Heart left ventricle (tissue), 16 donors: Measurements from ENCODE around the gene EIF4G1. TPM values are rescaled to one million over a fixed set of nuclear protein-coding genes. Genes with fewer than 3 reads are reported as not detected.

Source experiments
- ATAC-seq, 4 donors: fragments of 200-7000 bp; cut with Tn5 transposase; one replicate each; pipeline ENCODE4 v1.9.1; 2020 to 2022; ENCODE audit warnings: moderate library complexity in 4 of 4, mild to moderate bottlenecking in 3 of 4, moderate number of reproducible peaks in 1 of 4
- DNase-seq, 5 donors: peaks; one replicate each; pipeline ENCODE4 v3.0.0-alpha.2; 2020
- H3K27ac ChIP-seq, 12 donors: fragments of 200-600 bp; sonication (generic) in 4 of 12; one replicate each; pipeline versions ENCODE4 v1.5.0 to v1.8.0; 2016 to 2022; ENCODE audit warnings: mild to moderate bottlenecking in 2 of 12
- H3K27me3 ChIP-seq, 9 donors: fragments of 200-600 bp; sonication (generic) in 2 of 9; one replicate each; pipeline versions ENCODE4 v1.5.1 to v1.8.0; 2016 to 2022; ENCODE audit warnings: mild to moderate bottlenecking in 3 of 9
- H3K36me3 ChIP-seq, 9 donors: fragments of 200-600 bp; sonication (generic) in 2 of 9; one replicate each; pipeline versions ENCODE4 v1.5.0 to v1.8.0; 2018 to 2022; ENCODE audit warnings: mild to moderate bottlenecking in 2 of 9
- H3K4me1 ChIP-seq, 12 donors: fragments of 200-600 bp; sonication (generic) in 4 of 12; one replicate each; pipeline versions ENCODE4 v1.5.0 to v1.8.0; 2016 to 2022; ENCODE audit warnings: mild to moderate bottlenecking in 3 of 12
- H3K4me3 ChIP-seq, 12 donors: fragments of 200-600 bp; sonication (generic) in 4 of 12; one replicate each; pipeline versions ENCODE4 v1.5.0 to v1.8.0; 2017 to 2022; ENCODE audit warnings: mild to moderate bottlenecking in 9 of 12, moderate library complexity in 4 of 12
- H3K9me3 ChIP-seq, 12 donors: fragments of 200-600 bp; sonication (generic) in 4 of 12; one replicate each; pipeline versions ENCODE4 v1.5.0 to v1.8.0; 2016 to 2022; ENCODE audit warnings: mild to moderate bottlenecking in 1 of 12
- POLR2A ChIP-seq, 2 donors: fragments of 450-650 bp; IDR thresholded peaks; one replicate each; pipeline ENCODE4 v1.6.1; 2017; ENCODE audit warnings: antibody characterized with exemption in 2 of 2, mild to moderate bottlenecking in 2 of 2, moderate library complexity in 2 of 2
- WGBS, 4 donors: extraction: QIAGEN DNeasy Blood & Tissue Kit in 2 of 4; methylation state at CpG; one replicate each; pipeline versions ENCODE4 v1.1.5 to v1.1.7; 2013 to 2018; 5-methylcytosine and 5-hydroxymethylcytosine counted together
- intact Hi-C, 10 donors: fragments of 100-400 bp; cut with DNase I; formaldehyde crosslinking; loops; one replicate each; pipeline versions ENCODE4 v1.11.1 to v1.14.2; 2022
- polyA plus RNA-seq, 2 donors: library from polyadenylated mRNA; stranded (reverse); fragments of 200-250 nt; gene quantifications; one replicate each; pipeline ENCODE4 v1.2.3, GENCODE V29; 2013
- total RNA-seq, 9 donors: library from RNA; depleted of rRNA in 2 of 9; stranded (reverse); fragments of >200 nt in 2 of 9; fragmentation: NEBNext Ultra II Directional in 3 of 9; extraction: Animal tissue kit (Norgen Biotek cat#: 25700) in 3 of 9; gene quantifications; one replicate each; pipeline versions ENCODE4 v1.1.0 to v1.2.4, GENCODE V29; 2016 to 2023
- TF ChIP-seq, protein P1 (sequence below), 12 donors: fragments of 200-600 bp; sonication (generic) in 4 of 12; IDR thresholded peaks; one replicate each; pipeline versions ENCODE4 v1.5.0 to v1.8.0; 2018 to 2022; ENCODE audit warnings: antibody characterized with exemption in 12 of 12, mild to moderate bottlenecking in 5 of 12
- donor health status: ischemic (EF 13 %, LVEDD 7.1; RV severe dilation, severe dysfunction).
- donor health status: healthy with polysubstance abuse.
- donor health status: DM: no; HTN: yes; CAD: no.
- donor health status: DM: no; HTN: no; CAD: no.
- donor health status: ischemic (EF 25% LVEDD 6.9; RV normal size, moderate dysfunction).
- donor health status: ischemic (EF 25% LVEDD 5.7; RV mildly dilated, moderate dysfunction).
- donor health status: healthy.
- donor health status: DM: yes; HTN: yes; CAD: no.
- donor health status: ischemic (EF 35%, LVEDD 5.7; RV mildly dilated, moderate dysfunction).
- donor health status: nonischemic (EF 11% LVEDD 7.7; RV severe dilation, severe dysfunction).
- donor health status: DM: yes; HTN: yes; CAD: no.
- donor health status: PGD.
- donor health status: ischemic (EF 29% LVEDD 5.4; RV normal size, mild dysfunction).
- donor health status: nonischemic (EF 23%, LVEDD 6.1; RV moderate dilation, normal function).

EIF4G1 gene
- total and polyA plus RNA-seq, 11 donors = 178 to 407 (median 229) TPM

DNA sequence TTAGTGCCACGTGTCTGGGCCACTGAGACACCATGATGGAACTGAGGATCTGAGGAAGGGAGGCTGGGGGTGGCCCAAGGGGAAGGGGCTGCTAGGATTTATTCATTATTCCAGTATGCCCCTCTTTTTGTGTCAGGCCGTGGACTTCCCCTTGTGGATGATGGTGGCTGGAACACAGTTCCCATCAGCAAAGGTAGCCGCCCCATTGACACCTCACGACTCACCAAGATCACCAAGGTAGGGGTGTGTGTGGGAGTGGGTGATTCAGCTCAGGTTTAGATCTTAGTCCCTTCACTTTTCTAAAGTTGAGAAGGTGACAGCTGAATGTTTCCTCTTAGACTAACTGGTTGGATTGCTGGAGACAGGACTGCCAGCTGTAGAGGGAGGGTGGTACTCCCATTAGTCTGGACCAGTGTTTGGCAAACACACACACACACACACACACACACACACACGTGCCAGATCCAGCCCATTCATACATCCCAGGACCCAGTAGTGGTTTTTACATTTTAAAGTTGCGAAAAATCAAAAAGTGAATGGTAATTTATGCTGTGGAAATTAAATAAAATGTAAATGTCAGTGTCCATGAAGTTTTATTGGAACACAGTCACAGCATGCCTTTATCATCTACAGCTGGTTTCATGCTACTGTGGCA lies 11.4 kb downstream of the EIF4G1 start:
- intact Hi-C loops = no loop called here
- no peak overlapping the region for H3K27ac ChIP-seq
- ATAC-seq (no peak), DNase-seq (peak in 1 of 5 donors; percentile 9)
- H3K27me3 ChIP-seq = no peaks in the 10 kb centered on the region
- H3K9me3 ChIP-seq = no peaks in the 10 kb centered on the region
- 68 to 86% (median 82%) methylated on average over 6 of the region's 6 CpGs for WGBS, 4 donors
- TF ChIP-seq POLR2A (IDR thresholded peaks at IDR 0.05) = no peak
- peaks cover 17 to 100% (median 100%) of the 10 kb centered on the region in 9 donors for H3K36me3 ChIP-seq
- H3K4me1 ChIP-seq = peaks cover 0 to 24% (median 4%) of the 10 kb centered on the region in 12 donors
- H3K4me3 ChIP-seq = no peak overlapping the region

DNA sequence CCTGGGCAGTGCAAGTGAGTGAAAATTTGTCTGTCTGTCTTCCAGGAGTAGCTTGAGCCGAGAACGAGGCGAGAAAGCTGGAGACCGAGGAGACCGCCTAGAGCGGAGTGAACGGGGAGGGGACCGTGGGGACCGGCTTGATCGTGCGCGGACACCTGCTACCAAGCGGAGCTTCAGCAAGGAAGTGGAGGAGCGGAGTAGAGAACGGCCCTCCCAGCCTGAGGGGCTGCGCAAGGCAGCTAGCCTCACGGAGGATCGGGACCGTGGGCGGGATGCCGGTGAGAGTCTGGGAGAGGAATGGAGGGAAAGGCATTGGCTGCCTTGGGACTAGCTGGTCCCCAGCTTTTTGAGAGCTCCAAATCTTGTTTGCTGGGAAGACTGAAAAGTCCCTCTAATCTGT lies 12.8 kb downstream of the EIF4G1 start:
- no peaks in the 10 kb centered on the region for H3K27me3 ChIP-seq
- H3K4me1 ChIP-seq = peaks cover 0 to 17% (median 4%) of the 10 kb centered on the region in 12 donors
- no peak overlapping the region for H3K4me3 ChIP-seq
- no peaks in the 10 kb centered on the region for H3K9me3 ChIP-seq
- no peak overlapping the region for H3K27ac ChIP-seq
- ATAC-seq (no peak), DNase-seq (no peak)
- TF ChIP-seq POLR2A (IDR thresholded peaks at IDR 0.05) = no peak
- TF ChIP-seq, protein P1, sequence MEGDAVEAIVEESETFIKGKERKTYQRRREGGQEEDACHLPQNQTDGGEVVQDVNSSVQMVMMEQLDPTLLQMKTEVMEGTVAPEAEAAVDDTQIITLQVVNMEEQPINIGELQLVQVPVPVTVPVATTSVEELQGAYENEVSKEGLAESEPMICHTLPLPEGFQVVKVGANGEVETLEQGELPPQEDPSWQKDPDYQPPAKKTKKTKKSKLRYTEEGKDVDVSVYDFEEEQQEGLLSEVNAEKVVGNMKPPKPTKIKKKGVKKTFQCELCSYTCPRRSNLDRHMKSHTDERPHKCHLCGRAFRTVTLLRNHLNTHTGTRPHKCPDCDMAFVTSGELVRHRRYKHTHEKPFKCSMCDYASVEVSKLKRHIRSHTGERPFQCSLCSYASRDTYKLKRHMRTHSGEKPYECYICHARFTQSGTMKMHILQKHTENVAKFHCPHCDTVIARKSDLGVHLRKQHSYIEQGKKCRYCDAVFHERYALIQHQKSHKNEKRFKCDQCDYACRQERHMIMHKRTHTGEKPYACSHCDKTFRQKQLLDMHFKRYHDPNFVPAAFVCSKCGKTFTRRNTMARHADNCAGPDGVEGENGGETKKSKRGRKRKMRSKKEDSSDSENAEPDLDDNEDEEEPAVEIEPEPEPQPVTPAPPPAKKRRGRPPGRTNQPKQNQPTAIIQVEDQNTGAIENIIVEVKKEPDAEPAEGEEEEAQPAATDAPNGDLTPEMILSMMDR (IDR thresholded peaks at IDR 0.05) = no peak
- intact Hi-C loops = no loop called here
- H3K36me3 ChIP-seq = peaks cover 22 to 100% (median 100%) of the 10 kb centered on the region in 9 donors
- 92 to 96% (median 95%) methylated on average over 21 of the region's 21 CpGs for WGBS, 4 donors

DNA sequence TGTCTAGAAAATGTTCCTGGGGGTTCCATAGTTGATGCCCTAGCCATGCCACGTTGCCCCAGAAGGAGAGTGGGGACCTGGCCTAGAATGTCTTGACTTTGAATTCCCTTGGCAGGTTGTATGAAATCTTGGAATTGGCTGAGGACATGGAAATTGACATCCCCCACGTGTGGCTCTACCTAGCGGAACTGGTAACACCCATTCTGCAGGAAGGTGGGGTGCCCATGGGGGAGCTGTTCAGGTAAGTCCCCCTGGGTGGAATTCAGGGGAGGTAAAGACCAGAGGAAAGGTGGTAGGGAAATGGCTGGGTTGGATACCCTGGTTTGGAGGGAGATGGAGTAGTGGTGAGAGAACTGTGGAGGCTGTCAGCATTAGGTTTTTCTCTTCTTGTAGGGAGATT lies 14.1 kb downstream of the EIF4G1 start:
- DNase-seq (no peak), ATAC-seq (no peak)
- Histone ChIP-seq H3K36me3 (peaks cover 15 to 100% (median 100%) of the 10 kb centered on the region in 9 donors), H3K4me1 (peaks cover 0 to 14% (median 5%) of the 10 kb centered on the region in 12 donors), H3K27ac (no peak overlapping the region), H3K9me3 (no peaks in the 10 kb centered on the region), H3K4me3 (no peak overlapping the region), H3K27me3 (no peaks in the 10 kb centered on the region)
- WGBS, 4 donors = 45 to 61% (median 53%) methylated on average over 3 of the region's 3 CpGs
- intact Hi-C loops = no loop called here
- TF ChIP-seq, protein P1 (IDR thresholded peaks at IDR 0.05) = no peak
- TF ChIP-seq POLR2A (IDR thresholded peaks at IDR 0.05) = no peak

- 68 to 73% (median 72%) methylated on average over 10 of the region's 10 CpGs for WGBS, 4 donors
- H3K4me3 ChIP-seq = no peak overlapping the region
- TF ChIP-seq, protein P1 (IDR thresholded peaks at IDR 0.05) = no peak
- TF ChIP-seq POLR2A (IDR thresholded peaks at IDR 0.05) = no peak
- DNase-seq = no peak
- no peaks in the 10 kb centered on the region for H3K9me3 ChIP-seq
- ATAC-seq = no peak
- H3K4me1 ChIP-seq = peaks cover under 1 to 29% (median 17%) of the 10 kb centered on the region in 12 donors
- intact Hi-C loops = no loop called here
- peaks cover 10 to 79% (median 78%) of the 10 kb centered on the region in 9 donors for H3K36me3 ChIP-seq
- H3K27ac ChIP-seq = peak overlapping the region in 8 of 12 donors; percentile 11 to 67 (median 32)
- no peaks in the 10 kb centered on the region for H3K27me3 ChIP-seq
These were observed 18.1 kb downstream of the EIF4G1 start for GRCh38 chr3:184332370-184333090.
